Endodermal cell (in vitro differentiated cells): Measurements from ENCODE around the gene AXIN2. TPM values are rescaled to one million over a fixed set of nuclear protein-coding genes. Genes with fewer than 3 reads are reported as not detected.

Experiments
- DNase-seq: peaks from one replicate; pipeline ENCODE4 v3.0.0-alpha.2; 2017
- H3K27ac ChIP-seq: 2 replicates; pipeline ENCODE4 v1.5.1; 2013; ENCODE audit warnings: mild to moderate bottlenecking, low read depth, low read length, moderate library complexity
- H3K27me3 ChIP-seq: 2 replicates; pipeline ENCODE4 v1.6.1; 2013; ENCODE audit warnings: mild to moderate bottlenecking, low read length, moderate library complexity; ENCODE audit not compliant: insufficient read depth, control insufficient read depth, poor library complexity, severe bottlenecking
- H3K36me3 ChIP-seq: 2 replicates; pipeline ENCODE4 v1.7.0; 2013; ENCODE audit warnings: mild to moderate bottlenecking, low read length, moderate library complexity; ENCODE audit not compliant: control insufficient read depth, insufficient read depth
- H3K4me1 ChIP-seq: one replicate; pipeline ENCODE4 v1.7.0; 2013; ENCODE audit warnings: low read length; ENCODE audit not compliant: control insufficient read depth, insufficient read depth
- H3K4me3 ChIP-seq: 2 replicates; pipeline ENCODE4 v1.5.1; 2013; ENCODE audit warnings: mild to moderate bottlenecking, low read length, moderate library complexity
- H3K9ac ChIP-seq: 2 replicates; pipeline ENCODE4 v1.6.1; 2013; ENCODE audit warnings: mild to moderate bottlenecking, low read length, moderate library complexity; ENCODE audit not compliant: poor library complexity, severe bottlenecking; ENCODE audit errors: extremely low read depth
- H3K9me3 ChIP-seq: 2 replicates; pipeline ENCODE4 v1.6.1; 2013; ENCODE audit warnings: mild to moderate bottlenecking, low read length, moderate library complexity; ENCODE audit not compliant: control insufficient read depth
- H3K27ac Mint-ChIP-seq: 2 replicates; pipeline ENCODE4 v1.8.0; 2020; ENCODE audit warnings: mixed read lengths
- H3K27me3 Mint-ChIP-seq: 2 replicates; pipeline ENCODE4 v1.8.0; 2021; ENCODE audit warnings: mild to moderate bottlenecking, mixed read lengths; ENCODE audit not compliant: insufficient read depth
- H3K36me3 Mint-ChIP-seq: 2 replicates; pipeline ENCODE4 v1.8.0; 2020; ENCODE audit warnings: low read depth, mixed read lengths
- H3K4me1 Mint-ChIP-seq: 2 replicates; pipeline ENCODE4 v1.8.0; 2020; ENCODE audit warnings: mixed read lengths
- H3K4me3 Mint-ChIP-seq: 2 replicates; pipeline ENCODE4 v1.8.0; 2020; ENCODE audit warnings: mild to moderate bottlenecking, moderate library complexity, mixed read lengths
- H3K9me3 Mint-ChIP-seq: 2 replicates; pipeline ENCODE4 v1.8.0; 2020; ENCODE audit warnings: mild to moderate bottlenecking, mixed read lengths
- WGBS, 2 experiments: methylation state at CpG; one replicate each; pipeline versions ENCODE4 v1.1.5 to v1.1.7; 2013; ENCODE audit warnings: missing lambda C conversion rate in 2 of 2, mixed read lengths in 1 of 2; ENCODE audit not compliant: insufficient coverage in 1 of 2, insufficient read length in 1 of 2; 5-methylcytosine and 5-hydroxymethylcytosine counted together
- total RNA-seq, 2 donors: library from RNA; stranded (reverse); fragmentation: NEBNext Ultra II Directional in 1 of 2; extraction: Animal tissue kit (Norgen Biotek cat#: 25700) in 1 of 2; gene quantifications; 2 replicates in 1 of 2; 3 replicates in 1 of 2; pipeline ENCODE4 v1.2.1, GENCODE V29; 2021
- TF ChIP-seq, protein P1 (sequence below): fragments of 200-600 bp; sonication (generic); conservative IDR thresholded peaks from 2 replicates; pipeline ENCODE4 v1.5.0; 2021; ENCODE audit warnings: antibody characterized with exemption, mild to moderate bottlenecking

The AXIN2 gene
- total RNA-seq, 2 donors from 2014 or later: 40.1 to 53.2 TPM

DNA sequence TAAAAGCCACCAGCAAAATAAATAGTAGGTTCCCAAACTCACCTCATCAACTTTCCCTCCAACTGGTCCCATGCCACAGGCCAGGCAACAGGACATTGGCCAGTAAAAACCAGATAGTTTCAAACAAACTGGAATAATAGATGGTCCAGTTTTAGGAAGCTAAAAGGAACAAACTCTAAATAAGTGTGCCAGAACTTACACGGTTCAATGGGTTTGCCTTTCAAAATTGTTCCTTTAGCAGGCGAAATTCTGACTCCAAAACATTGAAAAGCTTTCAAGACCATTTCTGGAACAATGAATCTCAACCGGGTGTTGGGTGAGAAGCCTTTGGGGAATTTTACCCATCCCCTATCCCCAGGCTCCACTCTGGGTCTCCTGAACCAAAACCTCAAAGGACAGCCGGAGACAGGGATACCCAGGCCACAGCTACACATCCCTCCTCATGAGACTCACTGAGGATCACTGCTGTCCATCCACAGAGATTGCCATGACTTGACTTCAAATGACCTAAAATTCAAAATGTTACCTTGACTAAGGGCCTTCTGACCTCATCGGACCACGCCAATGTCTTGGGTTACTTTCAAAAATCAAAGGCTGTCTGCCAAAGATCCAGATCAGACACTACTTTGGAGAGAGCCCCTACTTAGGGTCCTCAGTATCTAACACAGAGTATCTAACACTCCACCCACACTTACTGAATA lies 13.0 kb downstream of the AXIN2 start:
- no peak overlapping the region for H3K27ac Mint-ChIP-seq

DNA sequence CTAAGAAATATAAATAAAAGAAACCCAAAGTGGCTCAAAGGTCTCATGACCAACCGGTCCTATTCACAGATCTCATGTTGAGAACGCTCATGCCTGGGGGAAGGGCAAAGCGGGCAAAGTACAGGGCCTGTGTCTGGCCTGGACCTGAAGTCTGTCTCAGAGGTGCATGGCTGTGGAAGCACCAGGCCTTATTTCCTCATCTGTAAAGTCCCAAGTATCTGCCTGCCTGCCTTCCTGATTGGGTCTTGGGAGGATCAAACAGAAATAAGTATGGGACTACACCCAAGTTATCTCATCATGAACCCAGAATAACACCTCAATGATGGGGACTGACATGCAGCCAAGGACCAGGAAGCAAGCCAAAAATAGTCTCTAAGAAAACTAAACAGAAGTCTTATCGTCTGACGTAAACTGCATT lies 14.2 kb downstream of the AXIN2 start:
- H3K36me3 ChIP-seq: peaks cover 86% of the 10 kb centered on the region
- Mint-ChIP-seq H3K9me3 (no peaks in the 10 kb centered on the region), H3K27ac (peak overlapping the region; percentile 4), H3K27me3 (no peaks in the 10 kb centered on the region), H3K4me3 (no peak overlapping the region), H3K36me3 (peaks cover 74% of the 10 kb centered on the region), H3K4me1 (peaks cover 65% of the 10 kb centered on the region)
- no peak overlapping the region for H3K9ac ChIP-seq
- H3K4me3 ChIP-seq: no peak overlapping the region
- TF ChIP-seq, protein P1, sequence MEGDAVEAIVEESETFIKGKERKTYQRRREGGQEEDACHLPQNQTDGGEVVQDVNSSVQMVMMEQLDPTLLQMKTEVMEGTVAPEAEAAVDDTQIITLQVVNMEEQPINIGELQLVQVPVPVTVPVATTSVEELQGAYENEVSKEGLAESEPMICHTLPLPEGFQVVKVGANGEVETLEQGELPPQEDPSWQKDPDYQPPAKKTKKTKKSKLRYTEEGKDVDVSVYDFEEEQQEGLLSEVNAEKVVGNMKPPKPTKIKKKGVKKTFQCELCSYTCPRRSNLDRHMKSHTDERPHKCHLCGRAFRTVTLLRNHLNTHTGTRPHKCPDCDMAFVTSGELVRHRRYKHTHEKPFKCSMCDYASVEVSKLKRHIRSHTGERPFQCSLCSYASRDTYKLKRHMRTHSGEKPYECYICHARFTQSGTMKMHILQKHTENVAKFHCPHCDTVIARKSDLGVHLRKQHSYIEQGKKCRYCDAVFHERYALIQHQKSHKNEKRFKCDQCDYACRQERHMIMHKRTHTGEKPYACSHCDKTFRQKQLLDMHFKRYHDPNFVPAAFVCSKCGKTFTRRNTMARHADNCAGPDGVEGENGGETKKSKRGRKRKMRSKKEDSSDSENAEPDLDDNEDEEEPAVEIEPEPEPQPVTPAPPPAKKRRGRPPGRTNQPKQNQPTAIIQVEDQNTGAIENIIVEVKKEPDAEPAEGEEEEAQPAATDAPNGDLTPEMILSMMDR: no peak
- 81 to 89% methylated on average over 5 of the region's 5 CpGs for WGBS, 2 experiments
- no peaks in the 10 kb centered on the region for H3K9me3 ChIP-seq
- no peaks in the 10 kb centered on the region for H3K27me3 ChIP-seq
- no peak for DNase-seq
- H3K27ac ChIP-seq: peak overlapping the region; percentile 93
- peaks cover 24% of the 10 kb centered on the region for H3K4me1 ChIP-seq

More for the DNA sequence above, 13.0 kb downstream of the AXIN2 start:
- peaks cover 77% of the 10 kb centered on the region for H3K36me3 Mint-ChIP-seq
- DNase-seq: no peak
- H3K4me1 Mint-ChIP-seq: peaks cover 65% of the 10 kb centered on the region
- Histone ChIP-seq H3K9ac (no peak overlapping the region), H3K4me3 (no peak overlapping the region), H3K27ac (peak overlapping the region; percentile 93), H3K27me3 (no peaks in the 10 kb centered on the region), H3K4me1 (peaks cover 24% of the 10 kb centered on the region), H3K36me3 (peaks cover 85% of the 10 kb centered on the region), H3K9me3 (no peaks in the 10 kb centered on the region)
- no peak overlapping the region for H3K4me3 Mint-ChIP-seq
- 93 to 97% methylated on average over 6 of the region's 6 CpGs for WGBS, 2 experiments
- TF ChIP-seq, protein P1: no peak
- H3K9me3 Mint-ChIP-seq: no peaks in the 10 kb centered on the region
- H3K27me3 Mint-ChIP-seq: no peaks in the 10 kb centered on the region

DNA sequence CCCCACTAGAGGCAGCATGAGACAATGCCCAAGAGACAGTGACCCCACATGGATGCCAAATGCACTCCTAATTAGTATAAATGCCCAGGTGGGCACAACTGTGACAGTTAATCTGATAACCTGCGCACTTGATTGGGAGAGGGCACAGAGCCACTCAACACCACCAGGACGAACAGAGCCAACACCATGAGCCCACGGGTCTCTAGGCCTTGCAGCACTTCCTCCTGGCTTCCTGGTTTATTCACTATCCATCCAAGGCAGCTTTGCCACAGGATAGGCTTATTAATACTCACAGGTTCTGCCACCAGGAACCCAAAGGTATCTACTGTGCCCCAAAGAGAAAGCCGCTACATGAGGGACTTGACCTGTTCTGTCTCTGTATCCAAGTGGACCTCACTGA lies 14.9 kb downstream of the AXIN2 start:
- TF ChIP-seq, protein P1: peak; percentile 13
- H3K4me1 ChIP-seq: peaks cover 18% of the 10 kb centered on the region
- Mint-ChIP-seq H3K9me3 (no peaks in the 10 kb centered on the region), H3K36me3 (peaks cover 75% of the 10 kb centered on the region), H3K4me1 (peaks cover 59% of the 10 kb centered on the region), H3K27me3 (no peaks in the 10 kb centered on the region), H3K27ac (no peak overlapping the region), H3K4me3 (no peak overlapping the region)
- no peaks in the 10 kb centered on the region for H3K9me3 ChIP-seq
- peak overlapping the region; percentile 93 for H3K27ac ChIP-seq
- no peak overlapping the region for H3K4me3 ChIP-seq
- WGBS, 2 experiments: 93 to 94% methylated on average over 3 to 4 of the region's 4 CpGs
- DNase-seq: no peak
- H3K36me3 ChIP-seq: peaks cover 86% of the 10 kb centered on the region
- no peaks in the 10 kb centered on the region for H3K27me3 ChIP-seq
- H3K9ac ChIP-seq: no peak overlapping the region
